ENCODE data around the gene HLA-DRA. TPM values are rescaled to one million over a fixed set of nuclear protein-coding genes. Genes with fewer than 3 reads are reported as not detected.
A peak's percentile ranks its signal among the peaks of the same experiment; 100 is the strongest.

Gene HLA-DRA
- polyA plus RNA-seq, 1 donor (not counting 4 experiments of a cell fraction or from before 2014, with no cell fraction given), result 0.21 TPM

GRCh38 chr6:32397252-32397920 is 42.3 kb upstream of the HLA-DRA start:
- Histone ChIP-seq H3K36me3 (ENCODE audit: control insufficient read depth in 2 of 2, extremely low read depth in 1 of 2, insufficient read depth in 2 of 2, low read length in 2 of 2) (no peaks in the 10 kb centered on the region), H3K9me1 (ENCODE audit: control insufficient read depth, extremely low read depth, insufficient read depth, low read length) (no peaks in the 10 kb centered on the region), H3K27ac (ENCODE audit: control insufficient read depth, insufficient read depth, low read length) (no peak overlapping the region), H3K79me2 (ENCODE audit: control insufficient read depth, insufficient read depth, low read length) (no peaks in the 10 kb centered on the region), H3K9me3 (ENCODE audit: control insufficient read depth, low read depth, low read length) (no peaks in the 10 kb centered on the region), H4K20me1 (ENCODE audit: control insufficient read depth, extremely low read depth, insufficient read depth, low read length) (no peaks in the 10 kb centered on the region), H3K9ac (ENCODE audit: control insufficient read depth, extremely low read depth, insufficient read depth, low read length) (no peak overlapping the region), H3K4me1 (ENCODE audit: control insufficient read depth, extremely low read depth, insufficient read depth, low read length) (peaks cover 32% of the 10 kb centered on the region), H3K4me3 (ENCODE audit: control insufficient read depth in 2 of 3, extremely low read depth in 1 of 3, insufficient read depth in 2 of 3, low read depth in 1 of 3, low read length in 3 of 3) (no peak overlapping the region), H3K4me2 (ENCODE audit: control insufficient read depth, extremely low read depth, insufficient read depth, low read depth, low read length) (no peak overlapping the region), H3K27me3 (ENCODE audit: control insufficient read depth, extremely low read depth, insufficient read depth, low read length) (no peaks in the 10 kb centered on the region), H2AFZ (ENCODE audit: control insufficient read depth, low read length) (no peak overlapping the region)
- DNase-seq (ENCODE audit: low read depth, low spot score) (no peak), FAIRE-seq (peak; percentile 20)
- dilution Hi-C loops (cut with MboI; ENCODE audit: extremely low pct_ligation_motif_present, low sequenced_read_pairs), result no loop called here
- no peak for TF ChIP-seq EZH2 (IDR thresholded peaks at IDR 0.05; ENCODE audit: low read length)
- TF ChIP-seq CTCF (optimal IDR thresholded peaks at IDR 0.05 in 1 of 3, IDR thresholded peaks at IDR 0.05 in 1 of 3, conservative IDR thresholded peaks at IDR 0.05 in 1 of 3; ENCODE audit: extremely low read depth in 1 of 3, insufficient read depth in 2 of 3, low read length in 3 of 3), result no peak

- TF ChIP-seq CTCF (optimal IDR thresholded peaks at IDR 0.05 in 1 of 3, IDR thresholded peaks at IDR 0.05 in 1 of 3, conservative IDR thresholded peaks at IDR 0.05 in 1 of 3; ENCODE audit: extremely low read depth in 1 of 3, insufficient read depth in 2 of 3, low read length in 3 of 3), result no peak
- Histone ChIP-seq H3K4me3 (ENCODE audit: control insufficient read depth in 2 of 3, extremely low read depth in 1 of 3, insufficient read depth in 2 of 3, low read depth in 1 of 3, low read length in 3 of 3) (no peak overlapping the region), H3K9me3 (ENCODE audit: control insufficient read depth, low read depth, low read length) (no peaks in the 10 kb centered on the region), H3K79me2 (ENCODE audit: control insufficient read depth, insufficient read depth, low read length) (no peaks in the 10 kb centered on the region), H3K9me1 (ENCODE audit: control insufficient read depth, extremely low read depth, insufficient read depth, low read length) (no peaks in the 10 kb centered on the region), H3K4me2 (ENCODE audit: control insufficient read depth, extremely low read depth, insufficient read depth, low read depth, low read length) (no peak overlapping the region), H3K27ac (ENCODE audit: control insufficient read depth, insufficient read depth, low read length) (no peak overlapping the region), H3K36me3 (ENCODE audit: control insufficient read depth in 2 of 2, extremely low read depth in 1 of 2, insufficient read depth in 2 of 2, low read length in 2 of 2) (no peaks in the 10 kb centered on the region), H4K20me1 (ENCODE audit: control insufficient read depth, extremely low read depth, insufficient read depth, low read length) (no peaks in the 10 kb centered on the region), H2AFZ (ENCODE audit: control insufficient read depth, low read length) (no peak overlapping the region), H3K4me1 (ENCODE audit: control insufficient read depth, extremely low read depth, insufficient read depth, low read length) (peaks cover 9% of the 10 kb centered on the region), H3K27me3 (ENCODE audit: control insufficient read depth, extremely low read depth, insufficient read depth, low read length) (peaks cover 14% of the 10 kb centered on the region), H3K9ac (ENCODE audit: control insufficient read depth, extremely low read depth, insufficient read depth, low read length) (no peak overlapping the region)
- FAIRE-seq (no peak), DNase-seq (ENCODE audit: low read depth, low spot score) (no peak)
- dilution Hi-C loops (cut with MboI; ENCODE audit: extremely low pct_ligation_motif_present, low sequenced_read_pairs), result no loop called here
These were observed 38.3 kb upstream of the HLA-DRA start for GRCh38 chr6:32401284-32401963.

All from keratinocyte (primary cell).